ENCODE results near the gene DHCR24.

Gene DHCR24

DNA sequence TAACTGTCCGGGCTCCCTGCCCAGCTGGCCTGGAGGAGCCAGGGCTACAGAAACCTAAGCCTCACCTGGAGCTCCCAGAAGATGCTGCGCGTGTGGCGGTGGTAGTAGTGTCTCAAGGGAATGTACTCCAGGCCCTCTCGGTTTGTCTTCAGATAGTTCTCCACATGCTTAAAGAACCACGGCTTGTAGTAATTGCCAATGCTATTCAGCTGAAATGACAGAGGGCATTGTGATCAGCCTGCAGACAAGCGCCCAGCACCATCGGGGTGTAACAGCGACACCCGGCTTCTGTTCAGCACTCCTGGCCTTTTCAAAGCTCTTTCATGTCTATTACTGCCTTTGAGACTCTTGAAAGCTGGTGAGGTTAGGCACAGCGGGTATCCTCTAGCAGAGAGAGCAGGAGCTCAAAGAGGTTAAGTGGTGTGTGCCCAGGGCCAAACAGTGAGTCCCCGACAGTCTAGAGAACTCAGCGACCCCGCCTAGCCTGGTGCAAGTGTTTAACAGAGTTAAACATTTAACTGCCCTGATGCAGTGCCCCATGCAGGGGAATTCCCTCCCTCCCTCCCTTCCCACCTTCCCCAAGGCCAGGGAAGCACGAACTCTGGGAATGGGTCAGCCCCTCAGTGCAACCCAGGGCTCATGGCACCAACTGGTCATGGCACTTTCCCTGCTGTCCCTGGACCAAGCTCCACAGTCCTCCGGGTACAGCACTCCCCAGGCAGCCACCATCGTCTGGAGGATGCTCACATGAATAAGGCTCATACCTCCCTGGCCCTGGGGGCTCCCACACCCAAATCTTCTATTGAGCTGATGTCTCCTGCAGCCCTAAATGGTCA lies 21.5 kb downstream of the DHCR24 start:
- no peak for DNase-seq (ENCODE audit: low read depth in 3 of 3, low spot score in 1 of 3)

DNA sequence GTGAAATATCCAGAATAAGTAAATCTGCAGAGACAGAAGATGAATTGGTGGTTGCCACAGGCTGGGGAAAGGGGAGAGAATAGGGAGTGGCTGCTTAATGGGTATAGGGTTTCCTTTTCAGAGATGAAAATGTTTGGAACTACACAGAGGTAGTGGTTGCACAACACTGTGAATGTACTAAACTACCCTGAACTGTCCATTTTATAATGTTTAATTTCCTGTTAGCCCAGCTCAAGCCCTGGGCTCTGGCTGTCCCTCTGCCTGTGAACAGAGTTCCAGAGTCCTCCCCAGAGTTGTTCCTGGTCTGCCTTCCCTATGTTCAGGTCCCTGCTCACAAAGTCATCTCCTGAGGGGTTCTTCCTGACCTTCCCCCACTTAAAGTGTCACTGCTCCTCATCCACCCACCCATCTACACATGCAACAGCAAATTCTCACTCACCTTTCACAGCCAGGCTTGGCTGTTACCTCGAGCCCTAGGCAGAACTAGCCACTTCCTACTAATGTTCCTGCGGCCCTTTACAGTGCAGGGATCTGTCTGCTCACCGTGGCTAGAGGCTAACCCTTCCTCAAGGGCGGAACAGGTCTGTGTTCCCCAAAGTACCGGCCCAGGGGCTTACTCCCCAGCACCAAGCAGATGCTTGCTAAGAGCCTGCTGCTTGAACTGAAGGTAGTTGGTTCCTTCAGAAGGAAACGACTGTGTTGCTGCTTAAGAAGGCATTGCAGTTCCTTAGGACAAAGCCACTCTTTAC lies 22.4 kb downstream of the DHCR24 start:
- DNase-seq (ENCODE audit: low read depth in 3 of 3, low spot score in 1 of 3) = no peak

DNA sequence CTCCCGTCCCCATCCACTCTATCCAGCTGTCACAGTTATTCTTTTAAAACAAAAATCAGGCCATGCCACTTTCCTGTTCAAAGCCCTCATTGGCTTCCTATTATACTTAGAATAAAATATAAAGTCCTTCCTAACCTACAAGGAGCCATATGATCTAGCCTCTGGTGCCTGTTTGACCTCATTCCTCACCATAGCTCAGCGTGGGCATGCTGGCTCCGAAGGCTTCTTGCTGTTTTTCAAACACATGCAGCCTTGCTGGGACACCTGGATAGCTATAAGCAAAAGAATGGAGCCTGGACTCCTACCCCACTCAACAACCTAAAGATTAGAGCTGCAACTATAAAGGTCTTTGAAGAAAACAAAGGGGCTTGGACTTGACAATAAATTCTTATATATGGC lies 23.7 kb downstream of the DHCR24 start:
- DNase-seq (ENCODE audit: low read depth in 3 of 3, low spot score in 1 of 3) = no peak

DNA sequence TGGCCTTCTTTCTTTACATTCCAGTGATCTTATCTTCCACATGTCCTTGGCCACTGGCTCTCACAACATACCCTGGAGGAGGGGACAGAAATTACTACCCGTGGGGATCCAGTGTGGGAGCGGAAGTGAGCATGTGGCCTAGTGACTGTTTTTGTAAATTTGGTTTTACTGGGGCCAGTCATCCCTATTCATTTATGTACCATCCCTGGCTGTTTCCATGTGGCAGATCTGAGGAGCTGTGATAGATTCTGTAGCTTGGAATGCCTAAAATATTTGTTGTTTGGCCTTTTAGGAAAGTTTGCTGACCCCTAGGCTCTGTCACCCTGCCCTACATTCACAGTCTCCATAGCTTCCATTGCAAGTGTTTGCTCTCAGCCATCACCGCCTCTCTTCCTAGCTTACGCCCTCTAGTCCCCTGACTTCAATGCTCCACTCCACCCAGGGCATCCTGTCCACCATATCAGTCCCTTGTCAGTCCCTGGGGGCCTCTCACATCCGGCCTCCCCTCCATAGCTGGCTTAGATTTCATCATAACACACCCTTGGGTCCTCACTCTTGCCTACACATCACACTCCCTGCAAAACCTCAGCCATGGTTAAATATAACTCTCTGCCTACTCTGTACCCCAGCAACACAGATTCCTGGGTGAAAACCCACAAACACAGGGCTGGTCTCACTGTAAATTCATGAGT lies 25.8 kb downstream of the DHCR24 start:
- no peak for DNase-seq (ENCODE audit: low read depth in 3 of 3, low spot score in 1 of 3)

DNA sequence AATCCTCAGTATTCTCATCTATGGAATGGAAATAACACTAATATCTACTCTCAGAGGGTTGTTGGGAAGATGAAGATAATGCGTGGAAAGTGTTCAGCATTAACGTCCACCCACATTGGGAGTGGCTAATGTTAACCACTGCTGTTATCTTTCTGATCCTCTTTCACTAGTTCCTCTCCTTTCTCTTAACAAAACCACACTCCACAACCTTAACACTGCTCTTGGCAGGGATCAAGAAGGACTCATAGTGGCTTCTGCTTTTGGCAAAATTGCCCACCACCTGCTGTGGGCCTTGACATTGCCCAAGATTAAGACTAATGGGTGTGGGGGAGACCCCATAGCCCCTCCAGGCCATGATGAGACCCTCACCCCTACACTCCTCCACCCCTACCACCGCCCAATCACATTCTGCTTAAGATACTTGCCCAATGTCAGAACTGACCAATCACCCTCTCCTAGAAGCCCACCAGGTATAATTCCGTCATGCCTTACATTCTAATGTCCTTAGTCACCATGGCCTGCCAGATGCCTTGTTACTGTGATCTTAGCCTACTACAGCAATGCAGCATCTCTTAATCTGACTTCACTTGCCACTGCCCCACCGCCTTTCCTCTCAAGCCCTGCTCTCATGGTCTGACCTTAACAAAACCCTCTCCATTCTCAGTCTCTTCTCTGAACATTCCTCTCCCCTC lies 27.1 kb downstream of the DHCR24 start:
- no peak for DNase-seq (ENCODE audit: low read depth in 3 of 3, low spot score in 1 of 3)

DNA sequence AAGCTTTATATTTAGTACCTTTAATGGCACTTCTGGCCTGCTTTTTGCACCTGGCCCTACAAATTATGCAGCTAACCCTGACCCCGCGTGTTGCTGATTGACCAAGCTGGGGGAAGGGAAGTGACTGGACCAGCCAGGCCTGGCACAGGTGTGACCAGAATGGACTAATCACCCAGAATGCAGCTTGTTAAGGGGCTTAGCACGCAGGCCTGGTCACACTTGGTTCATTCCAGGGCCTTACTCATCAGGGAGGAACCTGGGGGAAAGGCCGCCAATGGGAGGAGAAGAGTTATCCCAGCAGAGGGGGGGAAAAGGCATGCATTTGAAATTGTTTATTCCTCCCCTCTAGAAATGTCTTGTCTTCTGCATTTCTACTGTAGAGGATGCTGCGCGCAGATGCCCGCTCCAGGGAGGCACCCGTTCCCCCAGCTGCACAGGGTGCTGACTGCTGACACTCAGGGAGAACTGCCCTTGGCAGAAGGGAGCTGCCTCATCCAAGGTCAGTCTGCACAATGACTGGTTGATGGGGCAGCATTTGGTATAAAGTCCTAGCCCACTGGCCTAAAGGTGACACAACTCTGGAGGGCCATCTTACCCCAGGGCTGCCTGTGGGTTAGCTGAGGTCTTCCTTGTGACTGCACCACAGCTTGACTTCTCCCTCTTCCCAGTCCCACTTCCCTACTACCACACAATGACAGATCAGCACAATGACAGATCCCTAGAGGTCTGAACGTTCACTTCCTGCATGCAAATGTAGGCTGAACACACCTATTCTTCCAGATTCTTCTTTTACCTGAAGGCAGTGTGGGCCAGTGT lies 29.0 kb downstream of the DHCR24 start:
- no peak for DNase-seq (ENCODE audit: low read depth in 3 of 3, low spot score in 1 of 3)

DNA sequence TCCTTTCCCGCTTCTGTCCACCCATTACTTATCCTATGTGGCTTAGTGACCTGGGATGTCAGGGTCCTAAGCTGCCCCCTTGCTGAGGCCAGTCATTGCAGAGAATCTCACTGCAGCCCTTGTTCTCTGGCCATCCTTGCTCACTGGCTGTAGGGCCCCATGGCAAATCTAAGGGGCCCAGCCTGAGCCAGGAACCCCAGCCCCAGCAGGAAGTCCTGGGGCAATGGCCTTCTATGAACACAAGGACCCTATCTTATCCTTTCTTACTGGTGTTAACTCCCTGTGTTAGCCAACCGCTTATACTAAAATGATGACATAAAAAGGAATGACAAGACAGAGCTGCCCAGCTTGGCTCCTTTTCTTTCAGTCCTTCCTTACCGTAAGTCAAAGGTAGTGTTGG lies 29.9 kb downstream of the DHCR24 start:
- DNase-seq (ENCODE audit: low read depth in 3 of 3, low spot score in 1 of 3) = no peak

DNA sequence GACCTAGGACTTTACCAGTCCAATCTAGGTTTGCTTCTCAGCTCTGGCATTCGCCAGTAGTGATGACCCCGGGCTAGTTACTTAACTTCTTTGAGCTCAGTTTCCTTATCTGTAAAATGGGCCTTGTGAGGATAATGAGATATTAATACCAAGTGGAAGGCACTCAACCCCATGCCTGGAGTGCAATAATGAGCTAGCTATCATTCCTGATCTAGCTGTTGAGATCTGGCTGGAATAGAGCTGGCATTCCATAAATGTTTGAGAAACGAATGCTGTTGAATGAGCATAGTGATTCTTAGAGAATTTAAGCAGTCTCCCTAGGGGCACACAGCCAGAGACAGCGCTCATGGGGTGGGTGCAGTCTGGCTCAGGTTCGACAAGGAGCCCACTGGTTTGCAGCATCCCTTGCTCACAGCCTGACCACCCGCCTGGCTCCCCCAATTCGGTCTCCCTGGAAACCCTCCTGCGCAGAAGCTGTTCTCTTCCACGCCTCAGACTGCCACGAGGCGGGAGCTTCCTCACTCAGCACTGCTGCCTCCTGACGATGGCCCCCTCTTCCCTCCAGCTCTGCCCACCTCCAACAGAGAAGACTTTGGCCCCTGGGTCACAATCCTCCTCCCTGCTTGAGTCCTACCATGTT lies 32.5 kb downstream of the DHCR24 start:
- no peak for DNase-seq (ENCODE audit: low read depth in 3 of 3, low spot score in 1 of 3)

DNA sequence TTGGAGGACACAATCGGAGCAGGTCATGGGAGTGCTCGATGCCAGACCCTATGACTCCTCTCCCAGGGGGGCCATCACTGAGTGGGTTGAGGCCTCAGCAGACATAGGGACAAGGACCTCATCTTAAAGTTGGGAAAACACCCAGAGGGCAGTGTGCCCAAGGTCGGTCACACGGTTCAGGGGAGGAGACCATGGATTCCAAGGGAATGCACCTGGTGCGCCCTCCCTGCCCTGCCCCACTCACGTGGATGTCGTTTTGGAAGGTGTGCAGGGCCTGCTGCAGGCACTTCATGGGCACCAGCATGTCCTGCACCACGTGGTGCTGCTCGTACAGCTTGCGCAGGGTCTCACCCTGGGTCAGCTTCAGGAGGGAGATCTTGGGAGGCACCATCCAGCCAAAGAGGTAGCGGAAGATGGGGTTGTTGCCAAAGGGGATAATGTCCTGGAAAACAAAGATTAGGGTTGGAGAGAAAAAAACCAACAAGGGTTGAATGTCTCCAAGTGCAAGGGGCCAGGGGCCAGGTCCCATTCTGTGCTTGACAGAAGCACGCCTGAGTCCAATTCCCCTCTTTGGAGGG lies 33.1 kb downstream of the DHCR24 start:
- no peak for DNase-seq (ENCODE audit: low read depth in 3 of 3, low spot score in 1 of 3)

DNA sequence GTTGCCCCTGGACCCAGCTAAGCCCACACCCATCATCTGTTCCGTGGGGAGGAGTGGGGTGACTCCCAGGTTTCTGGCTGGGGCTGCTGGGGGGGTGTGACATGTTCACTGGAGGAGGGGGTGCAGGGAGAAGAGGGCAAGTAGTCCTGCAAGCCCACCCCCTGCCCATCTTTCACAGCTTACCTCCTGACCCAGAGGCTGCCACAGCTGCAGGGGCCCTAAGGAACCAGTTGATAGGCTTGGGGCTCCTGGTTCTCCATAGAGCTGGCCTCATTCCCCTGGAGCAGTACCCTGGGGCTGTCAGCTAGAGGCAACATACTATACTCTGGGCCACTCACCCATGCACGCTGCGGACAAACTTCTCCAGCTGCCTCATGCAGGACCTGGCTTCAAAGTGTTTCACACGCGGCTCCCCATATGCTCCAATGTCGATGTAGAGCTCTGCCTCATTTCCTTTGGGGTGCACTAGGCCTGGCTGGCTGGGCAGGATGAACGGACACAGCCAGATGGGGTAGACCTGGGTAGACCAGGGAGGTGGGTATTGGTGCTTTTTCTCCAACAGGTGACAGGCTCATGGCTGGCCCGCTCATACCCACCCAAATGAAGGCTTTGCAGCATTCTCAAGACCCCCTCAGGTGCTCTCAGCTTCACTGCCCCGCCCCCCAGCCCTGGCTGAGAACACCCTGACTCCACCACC lies 33.8 kb downstream of the DHCR24 start:
- no peak for DNase-seq (ENCODE audit: low read depth in 3 of 3, low spot score in 1 of 3)

DNA sequence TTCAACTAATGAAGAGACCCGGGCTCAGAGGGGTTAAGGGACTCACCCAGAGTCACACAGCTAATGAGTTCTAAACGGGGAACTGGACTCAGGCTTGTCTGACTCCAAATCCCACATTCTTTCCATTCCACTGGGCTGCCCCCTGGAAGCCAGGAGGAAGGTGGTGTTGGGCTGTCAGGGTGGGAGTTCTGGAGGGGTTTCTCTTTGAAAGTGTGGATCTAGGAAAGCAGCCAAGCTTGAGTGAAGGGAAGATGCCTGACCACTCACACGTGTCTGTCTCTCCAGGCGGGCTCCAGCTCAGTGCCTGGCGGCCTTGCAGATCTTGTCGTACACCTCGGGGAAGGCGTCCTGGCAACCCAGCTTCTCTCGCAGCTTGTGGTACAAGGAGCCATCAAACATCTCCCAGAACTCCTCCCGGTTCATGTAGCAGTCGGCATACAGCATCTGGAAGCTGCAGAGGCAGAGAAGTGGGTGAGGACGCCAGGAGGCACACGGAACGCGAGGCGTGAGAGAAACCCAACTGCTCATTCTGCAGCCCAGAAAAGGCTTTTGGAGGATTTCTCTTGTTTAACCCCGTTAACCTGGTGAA lies 35.0 kb downstream of the DHCR24 start:
- DNase-seq (ENCODE audit: low read depth in 3 of 3, low spot score in 1 of 3) = no peak

DNA sequence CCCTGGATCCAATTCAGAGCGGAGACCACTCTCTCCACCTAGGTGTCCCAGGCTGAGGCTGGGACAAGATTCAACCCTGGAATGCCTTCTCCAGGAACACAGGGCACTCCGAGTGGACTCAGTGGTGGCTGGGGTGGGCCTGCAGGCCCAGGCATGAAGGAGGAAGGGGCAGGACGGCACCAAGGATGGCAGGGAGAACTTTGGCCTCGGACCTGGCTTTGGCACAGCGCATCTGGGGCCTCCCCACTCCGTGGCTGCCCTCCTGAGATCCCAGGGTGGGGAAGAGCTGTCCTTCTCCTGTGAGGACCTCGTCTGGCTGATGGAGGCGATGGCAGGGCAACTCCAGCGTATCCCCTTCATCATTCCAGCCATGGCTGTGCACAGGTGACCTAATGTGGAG lies 35.6 kb downstream of the DHCR24 start:
- no peak for DNase-seq (ENCODE audit: low read depth in 3 of 3, low spot score in 1 of 3)

DNA sequence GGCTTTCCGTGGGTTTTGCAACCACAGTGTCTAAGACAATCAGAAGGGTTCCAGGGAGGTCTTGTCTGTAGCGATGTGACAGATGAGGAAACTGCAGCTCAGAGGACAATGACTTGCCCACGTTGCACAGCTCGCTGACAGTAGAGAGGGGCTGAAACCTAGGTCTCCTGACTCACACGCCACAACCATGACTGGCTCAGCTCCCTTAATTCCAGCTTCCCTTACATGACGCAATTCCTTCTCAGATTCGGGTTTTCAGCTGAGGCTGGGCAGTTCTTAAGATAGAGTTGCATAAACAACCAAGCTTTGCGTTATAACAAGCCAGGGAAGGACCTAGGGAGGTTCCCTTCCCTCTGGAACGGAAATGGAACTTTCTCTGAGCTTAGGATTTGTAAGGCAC lies 36.3 kb downstream of the DHCR24 start:
- DNase-seq (ENCODE audit: low read depth in 3 of 3, low spot score in 1 of 3) = no peak

DNA sequence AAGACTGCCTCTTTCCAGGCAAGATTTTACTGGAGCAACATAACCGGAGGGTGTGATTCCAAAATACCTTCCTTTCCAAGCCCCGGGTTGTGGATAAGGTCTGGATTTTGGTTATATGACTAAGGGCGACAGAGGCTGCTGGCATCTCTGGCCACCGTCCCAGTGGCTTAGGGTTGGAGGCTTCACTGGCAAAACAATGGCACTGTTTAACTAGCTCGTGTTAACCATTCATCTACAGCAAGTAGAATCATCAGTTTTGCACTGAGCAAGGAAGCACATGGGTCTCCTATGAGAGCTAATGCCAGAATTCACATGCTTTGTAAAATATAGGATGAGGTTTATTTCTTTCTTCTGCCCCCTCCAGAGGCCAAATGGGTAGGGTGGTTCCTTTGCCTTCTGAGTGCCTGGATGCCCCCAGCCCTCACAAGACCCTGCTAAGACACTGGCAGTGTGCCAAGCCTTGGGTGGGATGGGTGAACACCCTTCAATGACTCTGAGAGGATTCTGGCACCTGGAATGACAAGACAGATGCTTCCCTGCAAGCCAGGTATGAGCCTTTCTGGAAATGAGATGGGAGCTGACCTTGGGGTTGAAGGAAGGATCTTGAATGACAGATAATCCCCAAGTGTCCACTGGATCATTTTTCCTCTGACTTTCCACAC lies 36.8 kb downstream of the DHCR24 start:
- no peak for DNase-seq (ENCODE audit: low read depth in 3 of 3, low spot score in 1 of 3)

DNA sequence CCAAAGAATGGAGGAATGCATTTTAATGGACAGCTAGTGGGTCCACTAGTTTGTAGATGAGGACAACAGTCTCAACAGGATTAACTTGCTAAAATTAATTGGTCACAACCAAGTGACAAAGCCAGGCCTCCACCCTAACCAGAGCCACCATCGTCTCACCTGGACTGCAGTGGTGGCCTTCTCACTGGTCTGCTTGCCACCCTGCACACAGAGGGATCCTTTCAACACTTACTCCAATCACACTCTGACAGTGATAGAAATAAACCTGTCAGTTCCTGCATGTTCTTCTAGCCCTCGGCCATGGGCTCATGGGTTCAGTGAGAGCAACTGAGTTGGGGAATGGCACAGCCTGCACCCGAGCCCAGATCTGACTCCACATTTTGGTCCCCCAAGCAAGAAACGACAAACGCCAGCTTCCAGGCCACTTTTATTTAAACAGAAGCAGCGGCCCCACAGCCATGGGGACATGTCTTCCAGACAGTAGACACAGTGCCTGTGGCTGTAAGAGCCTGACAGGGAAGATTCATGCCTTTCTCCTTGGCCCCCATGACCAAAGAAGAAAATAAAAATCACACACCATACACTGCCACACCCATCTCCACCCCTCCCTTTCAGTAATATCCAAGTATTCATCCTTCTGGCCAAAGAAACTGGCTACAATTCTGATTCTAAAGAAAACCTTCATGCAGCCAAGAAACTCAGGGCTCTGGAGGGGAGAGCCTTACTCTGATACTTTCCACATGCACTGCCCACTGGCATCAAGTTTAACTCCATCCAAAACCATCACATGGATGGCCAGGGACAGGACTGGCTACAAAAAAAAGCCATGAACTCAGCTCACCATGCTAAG lies 37.6 kb downstream of the DHCR24 start:
- DNase-seq (ENCODE audit: low read depth in 3 of 3, low spot score in 1 of 3) = no peak

DNA sequence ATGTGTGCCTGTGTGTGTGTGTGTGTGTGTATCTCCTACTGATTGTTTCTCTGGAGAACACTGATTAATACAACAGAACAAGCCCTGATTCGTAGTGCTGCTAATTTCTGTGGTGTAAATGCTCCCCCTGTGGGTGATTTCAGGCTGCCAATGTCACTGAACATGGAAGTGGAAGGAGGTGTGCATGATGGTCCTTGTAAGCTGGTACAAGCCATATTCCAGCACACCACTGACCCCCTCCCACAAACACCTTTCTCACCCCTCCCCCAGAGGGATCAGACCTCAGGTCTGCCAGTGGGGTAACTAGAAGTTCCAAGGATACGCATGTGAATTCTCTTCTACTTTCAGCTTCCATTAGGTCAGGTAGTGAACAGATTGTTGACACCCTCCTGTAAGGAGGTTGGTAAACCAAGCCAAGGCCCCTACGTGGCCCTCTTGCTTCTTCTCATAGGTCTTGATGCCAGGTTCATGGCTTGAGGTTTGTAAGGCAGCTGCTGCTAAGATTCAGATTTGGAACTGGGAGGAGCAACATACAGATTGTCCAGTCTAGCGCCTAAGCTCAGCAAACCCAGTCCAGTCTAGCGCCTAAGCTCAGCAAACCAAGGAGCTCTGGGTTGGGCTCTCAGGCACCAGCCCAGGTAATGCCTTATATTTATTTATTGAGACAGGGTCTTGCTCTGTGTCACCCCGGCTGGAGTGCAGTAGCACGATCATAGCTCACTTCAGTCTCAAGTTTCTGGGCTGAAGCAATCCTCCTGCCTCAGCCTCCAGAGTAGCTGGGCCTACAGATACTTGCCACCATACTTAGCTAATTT lies 38.7 kb downstream of the DHCR24 start:
- no peak for DNase-seq (ENCODE audit: low read depth in 3 of 3, low spot score in 1 of 3)

All from stimulated activated CD4-positive, alpha-beta T cell treated with anti-CD3 and anti-CD28 coated beads, TNF-alpha, amount 100 ng/mL, for 1 hour (primary cell).